Cardiac muscle cell (in vitro differentiated cells and primary cell): ENCODE results near the gene KCNK18. TPM values are rescaled to one million over a fixed set of nuclear protein-coding genes. Genes with fewer than 3 reads are reported as not detected.

ENCODE experiments used
- DNase-seq, 2 donors: peaks; one replicate each; pipeline versions ENCODE4 v3.0.0 to v3.0.0-alpha.2; 2010 to 2017; ENCODE audit warnings: low read depth in 1 of 2, low spot score in 1 of 2
- H3K27ac ChIP-seq: fragments of 200-600 bp; sonication (generic); 2 replicates; pipeline ENCODE4 v1.5.1; 2016
- H3K27me3 ChIP-seq: fragments of 200-600 bp; sonication (generic); 2 replicates; pipeline ENCODE4 v1.6.0; 2016; ENCODE audit warnings: control low read depth
- H3K36me3 ChIP-seq: fragments of 200-600 bp; sonication (generic); 2 replicates; pipeline ENCODE4 v1.5.1; 2016; ENCODE audit warnings: control low read depth
- H3K4me1 ChIP-seq: fragments of 200-600 bp; sonication (generic); 2 replicates; pipeline ENCODE4 v1.8.1; 2017; ENCODE audit warnings: low read depth, mild to moderate bottlenecking, mixed run types
- H3K4me3 ChIP-seq: fragments of 200-600 bp; sonication (generic); 2 replicates; pipeline ENCODE4 v1.5.1; 2016; ENCODE audit warnings: mild to moderate bottlenecking
- H3K9me3 ChIP-seq: fragments of 200-600 bp; sonication (generic); 2 replicates; pipeline ENCODE4 v1.5.1; 2017; ENCODE audit warnings: low read depth, mild to moderate bottlenecking, control low read depth
- CTCF ChIP-seq: IDR thresholded peaks from 2 replicates; pipeline ENCODE4 v1.5.1; 2012; ENCODE audit warnings: low read depth, mild to moderate bottlenecking, low read length
- polyA plus RNA-seq: library from polyadenylated mRNA; unstranded; fragments of >200 nt; fragmentation: Nextera tagmentation; extraction: Ambion mirVana; gene quantifications from 2 replicates; pipeline ENCODE4 v1.2.1, GENCODE V29; 2016
- total RNA-seq: library from RNA; depleted of rRNA; stranded (reverse); fragments of >200 nt; gene quantifications from 2 replicates; pipeline ENCODE4 v1.2.3, GENCODE V29; 2016

The KCNK18 gene
- total and polyA plus RNA-seq, 2 experiments from 2014 or later = not detected

DNA sequence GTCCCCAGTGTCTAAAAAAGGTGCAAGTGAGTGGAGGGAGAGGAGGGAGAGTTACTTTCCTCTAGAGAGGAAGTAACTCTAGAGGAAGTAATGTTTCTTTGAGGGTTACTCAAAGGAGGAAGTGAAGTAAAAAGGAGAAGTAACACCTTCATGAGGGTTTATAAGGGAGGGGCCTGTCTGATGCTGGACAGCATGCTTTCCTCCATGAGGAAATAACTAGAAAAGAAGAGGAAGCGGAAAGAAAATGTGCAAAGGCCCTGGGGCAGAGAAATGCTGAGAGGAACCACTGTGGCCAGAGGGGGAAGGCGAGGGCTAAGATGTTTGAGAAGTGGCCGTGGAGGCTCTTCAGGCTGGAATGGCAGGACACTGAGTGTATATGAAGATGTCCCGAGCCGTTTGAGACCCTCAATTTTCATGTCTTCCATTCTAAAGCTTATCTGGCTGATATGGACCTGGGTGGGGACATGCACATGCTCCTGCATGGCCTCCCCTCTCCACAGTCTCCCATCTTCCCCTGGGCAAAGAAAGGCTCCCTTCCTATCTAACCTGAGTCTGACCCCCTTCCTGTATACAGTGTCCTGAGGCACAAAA is 40.2 kb downstream of the KCNK18 start:
- Histone ChIP-seq H3K4me3 (no peak overlapping the region), H3K9me3 (no peaks in the 10 kb centered on the region), H3K27ac (no peak overlapping the region), H3K4me1 (peaks cover 5% of the 10 kb centered on the region), H3K27me3 (peaks cover 42% of the 10 kb centered on the region), H3K36me3 (no peaks in the 10 kb centered on the region)
- no peak for TF ChIP-seq CTCF
- DNase-seq = no peak

DNA sequence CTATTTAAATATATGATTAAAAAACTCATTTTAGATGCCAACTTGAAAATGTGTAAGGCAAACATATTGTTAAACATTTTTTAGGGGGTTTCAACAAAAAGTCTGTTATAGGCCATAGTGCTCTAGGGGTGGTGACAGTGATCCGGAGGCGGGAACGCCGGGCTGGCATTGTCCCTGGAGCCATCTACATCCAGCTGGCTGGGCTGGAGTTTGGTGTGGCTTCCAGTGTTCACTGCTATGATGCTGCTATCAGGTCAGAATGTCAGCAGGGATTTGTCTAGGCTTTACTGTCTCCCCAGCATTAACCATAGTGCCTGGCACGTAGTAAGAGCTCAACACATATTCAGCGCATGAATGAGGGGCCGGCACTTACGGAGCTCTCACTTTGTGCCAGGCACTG is 41.8 kb downstream of the KCNK18 start:
- Histone ChIP-seq H3K9me3 (no peaks in the 10 kb centered on the region), H3K4me3 (no peak overlapping the region), H3K27ac (no peak overlapping the region), H3K27me3 (peaks cover 51% of the 10 kb centered on the region), H3K36me3 (no peaks in the 10 kb centered on the region), H3K4me1 (peaks cover 5% of the 10 kb centered on the region)
- TF ChIP-seq CTCF = no peak
- DNase-seq = no peak

GRCh38 chr10:117239721-117240620 is 42.7 kb downstream of the KCNK18 start:
- H3K4me1 ChIP-seq = peaks cover 5% of the 10 kb centered on the region
- no peaks in the 10 kb centered on the region for H3K9me3 ChIP-seq
- H3K36me3 ChIP-seq = no peaks in the 10 kb centered on the region
- peaks cover 60% of the 10 kb centered on the region for H3K27me3 ChIP-seq
- no peak overlapping the region for H3K4me3 ChIP-seq
- peak in 1 of 2 donors; percentile 40 for DNase-seq
- H3K27ac ChIP-seq = no peak overlapping the region
- no peak for TF ChIP-seq CTCF

- H3K36me3 ChIP-seq = no peaks in the 10 kb centered on the region
- no peaks in the 10 kb centered on the region for H3K9me3 ChIP-seq
- no peak within 1 kb of the TSS for H3K27ac ChIP-seq
- TF ChIP-seq CTCF = no peak
- DNase-seq = no peak
- peaks cover 5% of the 10 kb centered on the region for H3K4me1 ChIP-seq
- H3K27me3 ChIP-seq = peaks cover 62% of the 10 kb centered on the region
- peak within 1 kb of the TSS; percentile 24 for H3K4me3 ChIP-seq
Measured at GRCh38 chr10:117240621-117241529, 43.6 kb downstream of the KCNK18 start, which contains the start of gene SLC18A2. SLC18A2 (plus strand) TSS chr10:117241114; CDS start chr10:117241694, 580 bp downstream.
